ENCODE data around the gene FBXO45.
"Not testable (repeated sequence)": the region's sequence is repeated elsewhere in the genome, so short reads cannot be mapped to it uniquely, and the experiment has no call there.

DNA sequence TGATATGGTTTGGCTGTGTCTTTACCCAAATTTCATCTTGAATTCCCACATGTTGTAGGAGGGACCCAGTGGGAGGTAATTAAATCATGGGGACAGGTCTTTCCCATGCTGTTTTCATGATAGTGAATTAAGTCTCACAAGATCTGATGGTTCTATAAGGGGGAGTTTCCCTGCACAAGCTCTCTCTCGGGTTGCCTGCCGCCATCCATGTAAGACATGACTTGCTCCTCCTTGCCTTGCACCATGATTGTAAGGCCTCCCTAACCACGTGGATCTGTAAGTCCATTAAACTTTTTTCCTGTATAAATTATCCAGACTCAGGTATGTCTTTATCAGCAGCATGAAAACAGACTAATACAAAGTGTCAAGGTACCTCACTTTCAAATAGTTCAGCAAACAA, 18.3 kb upstream of the FBXO45 start:
- TF ChIP-seq, protein P1, sequence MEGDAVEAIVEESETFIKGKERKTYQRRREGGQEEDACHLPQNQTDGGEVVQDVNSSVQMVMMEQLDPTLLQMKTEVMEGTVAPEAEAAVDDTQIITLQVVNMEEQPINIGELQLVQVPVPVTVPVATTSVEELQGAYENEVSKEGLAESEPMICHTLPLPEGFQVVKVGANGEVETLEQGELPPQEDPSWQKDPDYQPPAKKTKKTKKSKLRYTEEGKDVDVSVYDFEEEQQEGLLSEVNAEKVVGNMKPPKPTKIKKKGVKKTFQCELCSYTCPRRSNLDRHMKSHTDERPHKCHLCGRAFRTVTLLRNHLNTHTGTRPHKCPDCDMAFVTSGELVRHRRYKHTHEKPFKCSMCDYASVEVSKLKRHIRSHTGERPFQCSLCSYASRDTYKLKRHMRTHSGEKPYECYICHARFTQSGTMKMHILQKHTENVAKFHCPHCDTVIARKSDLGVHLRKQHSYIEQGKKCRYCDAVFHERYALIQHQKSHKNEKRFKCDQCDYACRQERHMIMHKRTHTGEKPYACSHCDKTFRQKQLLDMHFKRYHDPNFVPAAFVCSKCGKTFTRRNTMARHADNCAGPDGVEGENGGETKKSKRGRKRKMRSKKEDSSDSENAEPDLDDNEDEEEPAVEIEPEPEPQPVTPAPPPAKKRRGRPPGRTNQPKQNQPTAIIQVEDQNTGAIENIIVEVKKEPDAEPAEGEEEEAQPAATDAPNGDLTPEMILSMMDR (conservative IDR thresholded peaks at IDR 0.05 in 1 of 2, IDR thresholded peaks at IDR 0.05 in 1 of 2; ENCODE audit: extremely low read depth in 1 of 2, insufficient read depth in 1 of 2, low read depth in 1 of 2, low read length in 2 of 2), result not testable (repeated sequence)
- TF ChIP-seq EZH2 (IDR thresholded peaks at IDR 0.05; ENCODE audit: borderline replicate concordance, low read length), result not testable (repeated sequence)
